Right lobe of liver (tissue), 6 donors: ENCODE data around the gene CNTNAP5. TPM values are rescaled to one million over a fixed set of nuclear protein-coding genes. Genes with fewer than 3 reads are reported as not detected.

Experiments
- ATAC-seq, 4 donors: fragments of 200-7000 bp; cut with Tn5 transposase; one replicate each; pipeline ENCODE4 v1.9.1; 2020; ENCODE audit warnings: mild to moderate bottlenecking in 4 of 4, moderate library complexity in 4 of 4
- DNase-seq, 3 donors: peaks; one replicate each; pipeline ENCODE4 v3.0.0-alpha.2; 2020
- H3K27ac ChIP-seq, 3 donors: fragments of 200-600 bp; one replicate each; pipeline ENCODE4 v1.8.0; 2022
- H3K27me3 ChIP-seq, 2 donors: fragments of 200-600 bp; one replicate each; pipeline ENCODE4 v1.8.0; 2022
- H3K36me3 ChIP-seq, 4 donors: fragments of 200-600 bp; sonication (generic) in 1 of 4; one replicate each; pipeline versions ENCODE4 v1.5.1 to v1.8.0; 2017 to 2022; ENCODE audit warnings: control low read depth in 1 of 4
- H3K4me1 ChIP-seq, 4 donors: fragments of 200-600 bp; sonication (generic) in 1 of 4; one replicate each; pipeline versions ENCODE4 v1.5.1 to v1.8.0; 2017 to 2022; ENCODE audit warnings: control low read depth in 1 of 4
- H3K4me3 ChIP-seq, 3 donors: fragments of 200-600 bp; one replicate each; pipeline ENCODE4 v1.8.0; 2022
- H3K9me3 ChIP-seq, 4 donors: fragments of 200-600 bp; sonication (generic) in 1 of 4; one replicate each; pipeline versions ENCODE4 v1.5.1 to v1.8.0; 2017 to 2022; ENCODE audit warnings: control low read depth in 1 of 4
- CTCF ChIP-seq, 4 donors: fragments of 200-600 bp in 3 of 4; fragments of 450-650 bp in 1 of 4; IDR thresholded peaks; one replicate each; pipeline versions ENCODE4 v1.5.1 to v1.8.0; 2016 to 2022; ENCODE audit warnings: antibody characterized with exemption in 4 of 4, mild to moderate bottlenecking in 2 of 4
- POLR2A ChIP-seq: fragments of 450-650 bp; IDR thresholded peaks from one replicate; pipeline ENCODE4 v1.6.1; 2017; ENCODE audit warnings: antibody characterized with exemption, mild to moderate bottlenecking
- WGBS: methylation state at CpG from one replicate; pipeline ENCODE4 v1.1.6; 2018; ENCODE audit warnings: low coverage, low lambda C conversion rate; ENCODE audit not compliant: insufficient coverage; ENCODE audit errors: missing lambda C conversion rate; 5-methylcytosine and 5-hydroxymethylcytosine counted together
- intact Hi-C, 2 donors: fragments of 100-400 bp; cut with DNase I; formaldehyde crosslinking; loops; one replicate each; pipeline versions ENCODE4 v1.11.2 to v1.14.1; 2022
- total RNA-seq, 6 experiments: library from RNA; depleted of rRNA in 2 of 6; stranded (reverse); fragments of >200 nt in 2 of 6; fragmentation: NEBNext Ultra II Directional in 3 of 6; extraction: Animal tissue kit (Norgen Biotek cat#: 25700) in 3 of 6; gene quantifications; one replicate each; pipeline versions ENCODE4 v1.1.0 to v1.2.4, GENCODE V29; 2016 to 2023
- donor health status: DM: no; HTN: yes; CAD: no.
- donor health status: DM: no; HTN: no; CAD: no.
- donor health status: DM: no; HTN: no; CAD: no.
- donor health status: DM: no; HTN: yes; CAD: no.
- donor health status: DM: no; HTN: yes; CAD: no.

The CNTNAP5 gene
- total RNA-seq, 6 experiments from 2014 or later = not detected

- no peaks in the 10 kb centered on the region for H3K36me3 ChIP-seq
- H3K27me3 ChIP-seq = no peaks in the 10 kb centered on the region
- ATAC-seq = no peak
- intact Hi-C loops = no loop called here
- 41% methylated on average over 4 of the region's 4 CpGs for WGBS
- no peak overlapping the region for H3K4me3 ChIP-seq
- no peak for DNase-seq
- TF ChIP-seq POLR2A = no peak
- TF ChIP-seq CTCF (IDR thresholded peaks at IDR 0.05) = no peak
- H3K4me1 ChIP-seq = no peaks in the 10 kb centered on the region
- H3K9me3 ChIP-seq = no peaks in the 10 kb centered on the region
- H3K27ac ChIP-seq = no peak overlapping the region
These were observed 455.9 kb downstream of the CNTNAP5 start for GRCh38 chr2:124480958-124481357.

GRCh38 chr2:124482044-124482443, 457.0 kb downstream of the CNTNAP5 start:
- WGBS = 53% methylated on average over 8 of the region's 8 CpGs
- H3K4me3 ChIP-seq = no peak overlapping the region
- no peaks in the 10 kb centered on the region for H3K9me3 ChIP-seq
- TF ChIP-seq CTCF (IDR thresholded peaks at IDR 0.05) (no peak), POLR2A (no peak)
- no peaks in the 10 kb centered on the region for H3K36me3 ChIP-seq
- no peak for DNase-seq
- no peak for ATAC-seq
- intact Hi-C loops = no loop called here
- H3K27me3 ChIP-seq = no peaks in the 10 kb centered on the region
- H3K4me1 ChIP-seq = no peaks in the 10 kb centered on the region
- no peak overlapping the region for H3K27ac ChIP-seq

- ATAC-seq (no peak), DNase-seq (no peak)
- TF ChIP-seq CTCF (IDR thresholded peaks at IDR 0.05) (no peak), POLR2A (no peak)
- Histone ChIP-seq H3K36me3 (no peaks in the 10 kb centered on the region), H3K9me3 (no peaks in the 10 kb centered on the region), H3K4me1 (no peaks in the 10 kb centered on the region), H3K27me3 (no peaks in the 10 kb centered on the region), H3K4me3 (no peak overlapping the region), H3K27ac (no peak overlapping the region)
- 69% methylated on average over 5 of the region's 6 CpGs for WGBS
- intact Hi-C loops = no loop called here
These were observed 457.5 kb downstream of the CNTNAP5 start for GRCh38 chr2:124482551-124482950.

GRCh38 chr2:124485659-124486058, 460.6 kb downstream of the CNTNAP5 start:
- TF ChIP-seq POLR2A (no peak), CTCF (IDR thresholded peaks at IDR 0.05) (no peak)
- ATAC-seq (no peak), DNase-seq (no peak)
- Histone ChIP-seq H3K27me3 (no peaks in the 10 kb centered on the region), H3K4me3 (no peak overlapping the region), H3K27ac (no peak overlapping the region), H3K9me3 (no peaks in the 10 kb centered on the region), H3K4me1 (no peaks in the 10 kb centered on the region), H3K36me3 (no peaks in the 10 kb centered on the region)
- WGBS = 76% methylated on average over 4 of the region's 5 CpGs
- intact Hi-C loops = no loop called here

- TF ChIP-seq POLR2A = no peak
- no peak for TF ChIP-seq CTCF (IDR thresholded peaks at IDR 0.05)
- ATAC-seq (no peak), DNase-seq (no peak)
- intact Hi-C loops = no loop called here
- no peaks in the 10 kb centered on the region for H3K4me1 ChIP-seq
- no peaks in the 10 kb centered on the region for H3K36me3 ChIP-seq
- H3K4me3 ChIP-seq = no peak overlapping the region
- no peaks in the 10 kb centered on the region for H3K27me3 ChIP-seq
- no peaks in the 10 kb centered on the region for H3K9me3 ChIP-seq
- no peak overlapping the region for H3K27ac ChIP-seq
These were observed 464.6 kb downstream of the CNTNAP5 start for GRCh38 chr2:124489686-124490085.
